ENCODE measurements around the gene SP140.

DNA sequence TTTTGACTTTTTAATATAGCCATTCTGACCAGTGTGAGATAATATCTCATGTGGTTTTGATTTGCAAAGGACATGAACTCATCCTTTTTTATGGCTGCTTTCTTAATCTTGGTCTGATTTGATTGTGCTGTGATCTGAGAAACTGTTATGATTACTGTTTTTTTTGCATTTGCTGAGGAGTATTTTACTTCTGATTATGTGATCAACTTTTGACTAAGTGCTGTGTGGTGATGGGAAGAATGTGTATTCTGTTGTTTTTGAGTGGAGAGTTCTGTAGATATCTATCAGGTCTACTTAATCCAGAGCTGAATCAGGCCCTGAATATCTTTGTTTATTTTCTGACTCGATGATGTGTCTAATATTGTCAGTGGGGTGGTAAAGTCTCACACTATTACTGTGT is 118.2 kb downstream of the SP140 start:
- TF ChIP-seq CEBPB (IDR thresholded peaks at IDR 0.05) (no peak), NFIC (IDR thresholded peaks at IDR 0.05) (no peak), TAF1 (IDR thresholded peaks at IDR 0.05; ENCODE audit: low read depth) (no peak), RAD21 (IDR thresholded peaks at IDR 0.05; ENCODE audit: low read depth) (no peak), EP300 (IDR thresholded peaks at IDR 0.05; ENCODE audit: borderline replicate concordance) (no peak), EGR1 (IDR thresholded peaks at IDR 0.05) (no peak), YY1 (IDR thresholded peaks at IDR 0.05; ENCODE audit: low read depth) (no peak), MAX (IDR thresholded peaks at IDR 0.05) (no peak), CREB1 (IDR thresholded peaks at IDR 0.05; ENCODE audit: low read depth) (no peak)
